Measurements from ENCODE around the gene PGAP2.

PGAP2 gene

GRCh38 chr11:3830088-3830487, 21.7 kb downstream of the PGAP2 start:
- 100% methylated on average over 3 of the region's 3 CpGs for WGBS
- no peak overlapping the region for H2BK120ac ChIP-seq (ENCODE audit: low read depth, low read length)
- no peak overlapping the region for H3K14ac ChIP-seq (ENCODE audit: low read length in 2 of 2)
- no peak overlapping the region for H3K4me2 ChIP-seq (ENCODE audit: low read length, poor library complexity, severe bottlenecking)
- no peak overlapping the region for H3K18ac ChIP-seq (ENCODE audit: low read depth in 1 of 2, low read length in 2 of 2)
- H3K4ac ChIP-seq (ENCODE audit: low read depth in 1 of 2, low read length in 2 of 2), result no peak overlapping the region
- no peak overlapping the region for H4K8ac ChIP-seq (ENCODE audit: low read length)
- no peak overlapping the region for H3K23ac ChIP-seq (ENCODE audit: low read length in 2 of 2)
- no peaks in the 10 kb centered on the region for H3K27me3 ChIP-seq (ENCODE audit: control insufficient read depth in 1 of 2, insufficient read depth in 1 of 2, low read length in 2 of 2)
- H2BK15ac ChIP-seq (ENCODE audit: low read depth, poor library complexity, severe bottlenecking), result no peak overlapping the region
- peaks cover 24% of the 10 kb centered on the region for H3K79me1 ChIP-seq (replicated peaks; ENCODE audit: low read length, poor library complexity, severe bottlenecking)
- H2BK12ac ChIP-seq (ENCODE audit: low read length in 2 of 2), result no peak overlapping the region
- H3K9ac ChIP-seq (ENCODE audit: low read length), result no peak overlapping the region
- H3K4me3 ChIP-seq (ENCODE audit: insufficient read depth in 1 of 2, low read depth in 1 of 2, low read length in 2 of 2), result no peak overlapping the region
- no peak overlapping the region for H3K27ac ChIP-seq (ENCODE audit: low read length, poor library complexity, severe bottlenecking)
- H4K91ac ChIP-seq (ENCODE audit: low read length), result no peak overlapping the region
- peaks cover 37 to 78% of the 10 kb centered on the region in 2 experiments for H3K36me3 ChIP-seq (ENCODE audit: control insufficient read depth in 1 of 2, insufficient read depth in 2 of 2, low read depth in 1 of 2, low read length in 2 of 2)
- DNase-seq, result no peak
- H2AFZ ChIP-seq (ENCODE audit: low read depth, low read length), result no peak overlapping the region
- H3K4me1 ChIP-seq (ENCODE audit: control insufficient read depth, insufficient read depth, low read depth, low read length), result peaks cover 4% of the 10 kb centered on the region
- no peak overlapping the region for H2AK5ac ChIP-seq (ENCODE audit: low read length, severe bottlenecking)
- no peaks in the 10 kb centered on the region for H3K9me3 ChIP-seq (ENCODE audit: control insufficient read depth, low read length)
- H2BK5ac ChIP-seq (ENCODE audit: low read depth, low read length, poor library complexity, severe bottlenecking), result no peak overlapping the region

- no peak for DNase-seq
- no peak overlapping the region for H4K8ac ChIP-seq (ENCODE audit: low read length)
- H3K23ac ChIP-seq (ENCODE audit: low read length in 2 of 2), result no peak overlapping the region
- H3K4me3 ChIP-seq (ENCODE audit: insufficient read depth in 1 of 2, low read depth in 1 of 2, low read length in 2 of 2), result no peak overlapping the region
- no peak overlapping the region for H2BK15ac ChIP-seq (ENCODE audit: low read depth, poor library complexity, severe bottlenecking)
- H3K36me3 ChIP-seq (ENCODE audit: control insufficient read depth in 1 of 2, insufficient read depth in 2 of 2, low read depth in 1 of 2, low read length in 2 of 2), result peaks cover 30 to 77% of the 10 kb centered on the region in 2 experiments
- no peak overlapping the region for H2BK5ac ChIP-seq (ENCODE audit: low read depth, low read length, poor library complexity, severe bottlenecking)
- no peaks in the 10 kb centered on the region for H3K27me3 ChIP-seq (ENCODE audit: control insufficient read depth in 1 of 2, insufficient read depth in 1 of 2, low read length in 2 of 2)
- H3K79me1 ChIP-seq (replicated peaks; ENCODE audit: low read length, poor library complexity, severe bottlenecking), result peaks cover 24% of the 10 kb centered on the region
- no peak overlapping the region for H3K4ac ChIP-seq (ENCODE audit: low read depth in 1 of 2, low read length in 2 of 2)
- no peak overlapping the region for H2AFZ ChIP-seq (ENCODE audit: low read depth, low read length)
- no peak overlapping the region for H3K27ac ChIP-seq (ENCODE audit: low read length, poor library complexity, severe bottlenecking)
- H4K91ac ChIP-seq (ENCODE audit: low read length), result no peak overlapping the region
- H2BK12ac ChIP-seq (ENCODE audit: low read length in 2 of 2), result no peak overlapping the region
- H3K9me3 ChIP-seq (ENCODE audit: control insufficient read depth, low read length), result no peaks in the 10 kb centered on the region
- 86% methylated on average over 1 of the region's 1 CpG for WGBS
- peaks cover 4% of the 10 kb centered on the region for H3K4me1 ChIP-seq (ENCODE audit: control insufficient read depth, insufficient read depth, low read depth, low read length)
- H3K4me2 ChIP-seq (ENCODE audit: low read length, poor library complexity, severe bottlenecking), result no peak overlapping the region
- no peak overlapping the region for H3K9ac ChIP-seq (ENCODE audit: low read length)
- no peak overlapping the region for H2AK5ac ChIP-seq (ENCODE audit: low read length, severe bottlenecking)
- H3K18ac ChIP-seq (ENCODE audit: low read depth in 1 of 2, low read length in 2 of 2), result no peak overlapping the region
- H3K14ac ChIP-seq (ENCODE audit: low read length in 2 of 2), result no peak overlapping the region
- H2BK120ac ChIP-seq (ENCODE audit: low read depth, low read length), result no peak overlapping the region
These were observed 22.4 kb downstream of the PGAP2 start for GRCh38 chr11:3830730-3831129.

GRCh38 chr11:3831378-3832239, 23.2 kb downstream of the PGAP2 start:
- H3K23ac ChIP-seq (ENCODE audit: low read length in 2 of 2), result no peak overlapping the region
- WGBS, result 87% methylated on average over 12 of the region's 13 CpGs
- no peak overlapping the region for H3K18ac ChIP-seq (ENCODE audit: low read depth in 1 of 2, low read length in 2 of 2)
- no peak overlapping the region for H3K9ac ChIP-seq (ENCODE audit: low read length)
- no peak overlapping the region for H3K4ac ChIP-seq (ENCODE audit: low read depth in 1 of 2, low read length in 2 of 2)
- H3K4me3 ChIP-seq (ENCODE audit: insufficient read depth in 1 of 2, low read depth in 1 of 2, low read length in 2 of 2), result no peak overlapping the region
- no peak overlapping the region for H2BK12ac ChIP-seq (ENCODE audit: low read length in 2 of 2)
- H2AFZ ChIP-seq (ENCODE audit: low read depth, low read length), result no peak overlapping the region
- H2AK5ac ChIP-seq (ENCODE audit: low read length, severe bottlenecking), result no peak overlapping the region
- H3K36me3 ChIP-seq (ENCODE audit: control insufficient read depth in 1 of 2, insufficient read depth in 2 of 2, low read depth in 1 of 2, low read length in 2 of 2), result peaks cover 28 to 68% of the 10 kb centered on the region in 2 experiments
- no peak for DNase-seq
- H3K79me1 ChIP-seq (replicated peaks; ENCODE audit: low read length, poor library complexity, severe bottlenecking), result peaks cover 24% of the 10 kb centered on the region
- no peak overlapping the region for H4K8ac ChIP-seq (ENCODE audit: low read length)
- no peaks in the 10 kb centered on the region for H3K9me3 ChIP-seq (ENCODE audit: control insufficient read depth, low read length)
- H3K14ac ChIP-seq (ENCODE audit: low read length in 2 of 2), result no peak overlapping the region
- no peaks in the 10 kb centered on the region for H3K27me3 ChIP-seq (ENCODE audit: control insufficient read depth in 1 of 2, insufficient read depth in 1 of 2, low read length in 2 of 2)
- H3K27ac ChIP-seq (ENCODE audit: low read length, poor library complexity, severe bottlenecking), result no peak overlapping the region
- no peak overlapping the region for H2BK5ac ChIP-seq (ENCODE audit: low read depth, low read length, poor library complexity, severe bottlenecking)
- no peak overlapping the region for H2BK15ac ChIP-seq (ENCODE audit: low read depth, poor library complexity, severe bottlenecking)
- peaks cover 4% of the 10 kb centered on the region for H3K4me1 ChIP-seq (ENCODE audit: control insufficient read depth, insufficient read depth, low read depth, low read length)
- H4K91ac ChIP-seq (ENCODE audit: low read length), result no peak overlapping the region
- H2BK120ac ChIP-seq (ENCODE audit: low read depth, low read length), result no peak overlapping the region
- H3K4me2 ChIP-seq (ENCODE audit: low read length, poor library complexity, severe bottlenecking), result no peak overlapping the region

GRCh38 chr11:3832816-3833215, 24.5 kb downstream of the PGAP2 start:
- H2AK5ac ChIP-seq (ENCODE audit: low read length, severe bottlenecking), result no peak overlapping the region
- peaks cover 20 to 63% of the 10 kb centered on the region in 2 experiments for H3K36me3 ChIP-seq (ENCODE audit: control insufficient read depth in 1 of 2, insufficient read depth in 2 of 2, low read depth in 1 of 2, low read length in 2 of 2)
- H3K14ac ChIP-seq (ENCODE audit: low read length in 2 of 2), result no peak overlapping the region
- no peak overlapping the region for H2AFZ ChIP-seq (ENCODE audit: low read depth, low read length)
- H3K4me3 ChIP-seq (ENCODE audit: insufficient read depth in 1 of 2, low read depth in 1 of 2, low read length in 2 of 2), result no peak overlapping the region
- DNase-seq, result no peak
- peaks cover 21% of the 10 kb centered on the region for H3K79me1 ChIP-seq (replicated peaks; ENCODE audit: low read length, poor library complexity, severe bottlenecking)
- H3K9me3 ChIP-seq (ENCODE audit: control insufficient read depth, low read length), result no peaks in the 10 kb centered on the region
- WGBS, result 78% methylated on average over 1 of the region's 2 CpGs
- no peak overlapping the region for H3K4me2 ChIP-seq (ENCODE audit: low read length, poor library complexity, severe bottlenecking)
- no peak overlapping the region for H2BK12ac ChIP-seq (ENCODE audit: low read length in 2 of 2)
- H3K23ac ChIP-seq (ENCODE audit: low read length in 2 of 2), result no peak overlapping the region
- H3K4ac ChIP-seq (ENCODE audit: low read depth in 1 of 2, low read length in 2 of 2), result no peak overlapping the region
- no peak overlapping the region for H2BK15ac ChIP-seq (ENCODE audit: low read depth, poor library complexity, severe bottlenecking)
- H3K27me3 ChIP-seq (ENCODE audit: control insufficient read depth in 1 of 2, insufficient read depth in 1 of 2, low read length in 2 of 2), result no peaks in the 10 kb centered on the region
- no peak overlapping the region for H4K91ac ChIP-seq (ENCODE audit: low read length)
- H2BK5ac ChIP-seq (ENCODE audit: low read depth, low read length, poor library complexity, severe bottlenecking), result no peak overlapping the region
- no peak overlapping the region for H2BK120ac ChIP-seq (ENCODE audit: low read depth, low read length)
- no peak overlapping the region for H3K27ac ChIP-seq (ENCODE audit: low read length, poor library complexity, severe bottlenecking)
- H3K9ac ChIP-seq (ENCODE audit: low read length), result no peak overlapping the region
- H3K18ac ChIP-seq (ENCODE audit: low read depth in 1 of 2, low read length in 2 of 2), result no peak overlapping the region
- H3K4me1 ChIP-seq (ENCODE audit: control insufficient read depth, insufficient read depth, low read depth, low read length), result peaks cover 8% of the 10 kb centered on the region
- H4K8ac ChIP-seq (ENCODE audit: low read length), result no peak overlapping the region
